B cell (primary cell): ENCODE measurements around the gene VENTX. TPM values are rescaled to one million over a fixed set of nuclear protein-coding genes. Genes with fewer than 3 reads are reported as not detected.

Experiments used
- ATAC-seq: fragments of 200-7000 bp; cut with Tn5 transposase; one replicate; pipeline ENCODE4 v1.10.0; 2021; ENCODE audit warnings: low read depth, mild to moderate bottlenecking, moderate number of reproducible peaks, moderate library complexity
- CTCF ChIA-PET: fragments of 350-600 bp; sonication (Branson Sonifier 250); formaldehyde crosslinking; loops from one replicate; lab custom pipeline; 2021; ENCODE audit warnings: antibody characterized with exemption, inconsistent platforms; lab: Charles Lee
- POLR2A ChIA-PET: fragments of 350-600 bp; sonication (Branson Sonifier 250); formaldehyde crosslinking; loops from one replicate; lab custom pipeline; 2021; ENCODE audit warnings: antibody characterized with exemption; lab: Charles Lee
- DNase-seq: peaks from one replicate; pipeline ENCODE4 v3.0.0; 2013
- H2AFZ ChIP-seq: 2 replicates; pipeline ENCODE4 v1.6.1; 2012; ENCODE audit warnings: mild to moderate bottlenecking, low read depth, low read length; ENCODE audit not compliant: insufficient read depth, poor library complexity, severe bottlenecking
- H3K27ac ChIP-seq, 2 donors: 1 replicate in 1 of 2; 2 replicates in 1 of 2; pipeline ENCODE4 v1.5.1; 2012 to 2013; ENCODE audit warnings: low read length in 2 of 2, mild to moderate bottlenecking in 2 of 2, moderate library complexity in 1 of 2
- H3K27me3 ChIP-seq, 4 experiments: fragments of 200-600 bp in 1 of 4; sonication (generic) in 1 of 4; replicated peaks in 1 of 4; 1 replicate in 2 of 4; 2 replicates in 2 of 4; pipeline versions ENCODE4 v1.6.1 to v1.7.0; 2013 to 2016; ENCODE audit warnings: low read length in 3 of 4, mild to moderate bottlenecking in 2 of 4, mixed read lengths in 1 of 4, moderate library complexity in 1 of 4; ENCODE audit not compliant: insufficient read depth in 4 of 4, control insufficient read depth in 3 of 4; ENCODE audit errors: control extremely low read depth in 1 of 4
- H3K36me3 ChIP-seq, 2 experiments: replicated peaks in 1 of 2; 1 replicate in 1 of 2; 2 replicates in 1 of 2; pipeline versions ENCODE4 v1.6.1 to v1.7.1; 2013; ENCODE audit warnings: low read length in 1 of 2; ENCODE audit not compliant: insufficient read depth in 2 of 2, control insufficient read depth in 1 of 2; ENCODE audit errors: control extremely low read depth in 1 of 2, extremely low read depth in 1 of 2
- H3K4me1 ChIP-seq, 2 donors: fragments of 200-600 bp in 1 of 2; sonication (generic) in 1 of 2; 1 replicate in 1 of 2; 2 replicates in 1 of 2; pipeline versions ENCODE4 v1.5.1 to v1.6.1; 2013 to 2017; ENCODE audit warnings: low read length in 2 of 2; ENCODE audit not compliant: control insufficient read depth in 2 of 2, insufficient read depth in 2 of 2
- H3K4me2 ChIP-seq: replicated peaks from 2 replicates; pipeline ENCODE3; 2012; ENCODE audit warnings: mild to moderate bottlenecking, low read depth, low read length; ENCODE audit not compliant: poor library complexity, severe bottlenecking
- H3K4me3 ChIP-seq, 5 experiments: fragments of 200-600 bp in 1 of 5; sonication (generic) in 1 of 5; 1 replicate in 3 of 5; 2 replicates in 2 of 5; pipeline versions ENCODE4 v1.5.1 to v1.7.0; 2011 to 2016; ENCODE audit warnings: low read length in 4 of 5, mild to moderate bottlenecking in 4 of 5, low read depth in 2 of 5, control low read depth in 1 of 5, moderate library complexity in 1 of 5; ENCODE audit not compliant: insufficient read depth in 1 of 5; ENCODE audit errors: control extremely low read depth in 1 of 5, extremely low read depth in 1 of 5
- H3K79me2 ChIP-seq: fragments of 200-600 bp; sonication (generic); one replicate; pipeline ENCODE4 v1.6.0; 2016; ENCODE audit warnings: low read length; ENCODE audit not compliant: control insufficient read depth, insufficient read depth
- H3K9ac ChIP-seq: fragments of 200-600 bp; sonication (generic); 2 replicates; pipeline ENCODE4 v1.6.1; 2017; ENCODE audit warnings: mild to moderate bottlenecking, low read length, moderate library complexity
- H3K9me3 ChIP-seq, 3 donors: one replicate each; pipeline versions ENCODE4 v1.6.1 to v1.7.1; 2013; ENCODE audit warnings: low read length in 2 of 3; ENCODE audit not compliant: control insufficient read depth in 2 of 3, insufficient read depth in 1 of 3; ENCODE audit errors: control extremely low read depth in 1 of 3
- H4K20me1 ChIP-seq: 2 replicates; pipeline ENCODE4 v1.6.0; 2012; ENCODE audit warnings: mild to moderate bottlenecking, low read length; ENCODE audit not compliant: insufficient read depth, control insufficient read depth, poor library complexity, severe bottlenecking
- H3K27ac Mint-ChIP-seq: one replicate; pipeline ENCODE4 v1.8.0; 2021; ENCODE audit warnings: mixed read lengths
- H3K27me3 Mint-ChIP-seq: one replicate; pipeline ENCODE4 v1.8.0; 2021; ENCODE audit warnings: mixed read lengths
- H3K4me1 Mint-ChIP-seq: one replicate; pipeline ENCODE4 v1.8.0; 2021; ENCODE audit warnings: mixed read lengths
- H3K4me3 Mint-ChIP-seq: one replicate; pipeline ENCODE4 v1.8.0; 2021; ENCODE audit warnings: mixed read lengths
- H3K9me3 Mint-ChIP-seq: one replicate; pipeline ENCODE4 v1.8.0; 2022; ENCODE audit warnings: mixed read lengths; ENCODE audit not compliant: insufficient read depth
- EZH2 ChIP-seq: IDR thresholded peaks from 2 replicates; pipeline ENCODE4 v1.6.1; 2012; ENCODE audit warnings: borderline replicate concordance, low read depth, mild to moderate bottlenecking, moderate library complexity, low read length; ENCODE audit not compliant: insufficient read depth, poor library complexity, severe bottlenecking
- WGBS: methylation state at CpG from one replicate; pipeline ENCODE4 v1.1.5; 2013; ENCODE audit warnings: missing lambda C conversion rate; ENCODE audit not compliant: insufficient coverage; 5-methylcytosine and 5-hydroxymethylcytosine counted together
- intact Hi-C: fragments of 100-400 bp; cut with micrococcal nuclease; formaldehyde crosslinking; loops from one replicate; pipeline ENCODE4 v1.10.0; 2022
- polyA plus RNA-seq: library from polyadenylated mRNA; depleted of rRNA; stranded (reverse); fragments of >200 nt; gene quantifications from 2 replicates; pipeline ENCODE4 v1.2.3, GENCODE V29; 2012
- total RNA-seq, 2 donors: library from RNA; stranded (reverse); fragments of 120-200 nt in 1 of 2; gene quantifications; 1 replicate in 1 of 2; 2 replicates in 1 of 2; pipeline versions ENCODE4 v1.2.3 to v1.2.4, GENCODE V29; 2013 to 2022
- TF ChIP-seq, protein P1 (sequence below): fragments of 200-600 bp; IDR thresholded peaks from one replicate; pipeline ENCODE4 v1.8.0; 2022; ENCODE audit warnings: antibody characterized with exemption, mild to moderate bottlenecking

VENTX gene
- total and polyA plus RNA-seq, 2 donors (not counting 1 experiment from before 2014, with no cell fraction given) = 0.82 TPM; not detected in 1

GRCh38 chr10:133272301-133272963, 34.8 kb downstream of the VENTX start:
- peaks cover 12% of the 10 kb centered on the region for H3K79me2 ChIP-seq
- H2AFZ ChIP-seq = no peak overlapping the region
- no peak overlapping the region for H3K27ac ChIP-seq
- WGBS = 80% methylated on average over 23 of the region's 29 CpGs
- H3K4me1 ChIP-seq = peaks cover 20 to 38% of the 10 kb centered on the region in 2 donors
- peaks cover 0 to 61% of the 10 kb centered on the region in 2 experiments for H3K36me3 ChIP-seq
- Mint-ChIP-seq H3K27me3 (no peaks in the 10 kb centered on the region), H3K4me1 (peaks cover 17% of the 10 kb centered on the region), H3K4me3 (no peak overlapping the region), H3K9me3 (no peaks in the 10 kb centered on the region), H3K27ac (no peak overlapping the region)
- H3K9ac ChIP-seq = no peak overlapping the region
- H3K4me3 ChIP-seq = no peak overlapping the region
- no peaks in the 10 kb centered on the region for H3K9me3 ChIP-seq
- intact Hi-C loops = loop anchor here (10.0 kb wide), 1 partner anchor 128 kb away; no protein-coding TSS in a partner anchor
- H4K20me1 ChIP-seq = peaks cover 36% of the 10 kb centered on the region
- POLR2A ChIA-PET = no interaction called here
- TF ChIP-seq, protein P1, sequence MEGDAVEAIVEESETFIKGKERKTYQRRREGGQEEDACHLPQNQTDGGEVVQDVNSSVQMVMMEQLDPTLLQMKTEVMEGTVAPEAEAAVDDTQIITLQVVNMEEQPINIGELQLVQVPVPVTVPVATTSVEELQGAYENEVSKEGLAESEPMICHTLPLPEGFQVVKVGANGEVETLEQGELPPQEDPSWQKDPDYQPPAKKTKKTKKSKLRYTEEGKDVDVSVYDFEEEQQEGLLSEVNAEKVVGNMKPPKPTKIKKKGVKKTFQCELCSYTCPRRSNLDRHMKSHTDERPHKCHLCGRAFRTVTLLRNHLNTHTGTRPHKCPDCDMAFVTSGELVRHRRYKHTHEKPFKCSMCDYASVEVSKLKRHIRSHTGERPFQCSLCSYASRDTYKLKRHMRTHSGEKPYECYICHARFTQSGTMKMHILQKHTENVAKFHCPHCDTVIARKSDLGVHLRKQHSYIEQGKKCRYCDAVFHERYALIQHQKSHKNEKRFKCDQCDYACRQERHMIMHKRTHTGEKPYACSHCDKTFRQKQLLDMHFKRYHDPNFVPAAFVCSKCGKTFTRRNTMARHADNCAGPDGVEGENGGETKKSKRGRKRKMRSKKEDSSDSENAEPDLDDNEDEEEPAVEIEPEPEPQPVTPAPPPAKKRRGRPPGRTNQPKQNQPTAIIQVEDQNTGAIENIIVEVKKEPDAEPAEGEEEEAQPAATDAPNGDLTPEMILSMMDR = no peak
- no peak for TF ChIP-seq EZH2
- CTCF ChIA-PET = no interaction called here
- no peaks in the 10 kb centered on the region for H3K27me3 ChIP-seq
- ATAC-seq = no peak
- no peak for DNase-seq
- no peak overlapping the region for H3K4me2 ChIP-seq

DNA sequence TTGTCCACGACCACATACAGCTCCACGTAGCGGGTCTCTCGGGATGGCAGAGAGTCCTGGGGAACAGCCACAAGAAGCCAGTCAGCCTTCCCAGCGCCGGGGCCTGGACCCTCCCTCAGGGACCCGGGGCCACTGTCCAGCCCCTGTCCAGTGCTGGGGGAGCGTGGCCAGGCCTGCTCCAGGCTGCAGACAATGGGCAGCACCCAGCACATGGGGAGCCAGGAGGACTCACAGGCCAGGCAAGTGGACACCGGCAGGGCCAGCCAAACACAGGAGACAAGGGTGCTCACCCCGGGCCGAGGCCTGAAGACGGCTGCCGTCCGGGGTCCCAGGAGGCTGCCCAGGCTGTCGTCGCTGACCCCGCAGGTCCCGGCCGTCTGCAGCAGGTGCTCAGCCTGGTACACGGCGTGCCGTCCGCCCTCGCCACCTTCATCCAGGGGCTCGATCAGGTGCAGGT, 35.3 kb downstream of the VENTX start:
- 98% methylated on average over 25 of the region's 25 CpGs for WGBS

More for the DNA sequence above, 35.3 kb downstream of the VENTX start:
- H3K4me2 ChIP-seq = no peak overlapping the region
- no peak overlapping the region for H3K9ac ChIP-seq
- ChIA-PET CTCF (no interaction called here), POLR2A (no interaction called here)
- Mint-ChIP-seq H3K4me1 (peaks cover 23% of the 10 kb centered on the region), H3K27ac (no peak overlapping the region), H3K27me3 (no peaks in the 10 kb centered on the region), H3K9me3 (no peaks in the 10 kb centered on the region), H3K4me3 (no peak overlapping the region)
- ATAC-seq (no peak), DNase-seq (no peak)
- intact Hi-C loops = loop anchor here (10.0 kb wide), 1 partner anchor 128 kb away; no protein-coding TSS in a partner anchor
- H3K36me3 ChIP-seq = peaks cover 0 to 59% of the 10 kb centered on the region in 2 experiments
- peaks cover 25 to 44% of the 10 kb centered on the region in 2 donors for H3K4me1 ChIP-seq
- H3K27me3 ChIP-seq = no peaks in the 10 kb centered on the region
- no peak for TF ChIP-seq EZH2
- TF ChIP-seq, protein P1 = no peak
- H3K4me3 ChIP-seq = no peak overlapping the region
- H2AFZ ChIP-seq = no peak overlapping the region
- peaks cover 36% of the 10 kb centered on the region for H4K20me1 ChIP-seq
- H3K27ac ChIP-seq = no peak overlapping the region
- peaks cover 12% of the 10 kb centered on the region for H3K79me2 ChIP-seq
- H3K9me3 ChIP-seq = no peaks in the 10 kb centered on the region
